Smooth muscle cell (in vitro differentiated cells): ENCODE results near the gene BPIFB6. TPM values are rescaled to one million over a fixed set of nuclear protein-coding genes. Genes with fewer than 3 reads are reported as not detected.

ENCODE experiments used
- DNase-seq: peaks from one replicate; lab custom pipeline; 2025; ENCODE audit not compliant: unreplicated experiment; lab: John Stamatoyannopoulos, UW
- H2AFZ ChIP-seq: fragments of 200-600 bp; sonication (generic); 2 replicates; pipeline ENCODE4 v1.6.0; 2016; ENCODE audit warnings: antibody characterized with exemption, low read depth, mild to moderate bottlenecking
- H3F3A ChIP-seq: fragments of 200-600 bp; sonication (generic); 2 replicates; pipeline ENCODE4 v1.6.0; 2017; ENCODE audit warnings: antibody characterized with exemption, low read depth
- H3K27ac ChIP-seq: fragments of 200-600 bp; sonication (generic); 2 replicates; pipeline ENCODE4 v1.5.1; 2016; ENCODE audit warnings: low read depth, mild to moderate bottlenecking
- H3K27me3 ChIP-seq: fragments of 200-600 bp; sonication (generic); 2 replicates; pipeline ENCODE4 v1.6.1; 2016; ENCODE audit warnings: low read depth, mild to moderate bottlenecking
- H3K36me3 ChIP-seq: fragments of 200-600 bp; sonication (generic); 2 replicates; pipeline ENCODE4 v1.5.1; 2016; ENCODE audit warnings: low read depth
- H3K4me1 ChIP-seq: fragments of 200-600 bp; sonication (generic); 2 replicates; pipeline ENCODE4 v1.5.1; 2016; ENCODE audit warnings: low read depth
- H3K4me2 ChIP-seq: fragments of 200-600 bp; sonication (generic); 2 replicates; pipeline ENCODE4 v1.6.0; 2016; ENCODE audit warnings: mild to moderate bottlenecking
- H3K4me3 ChIP-seq: fragments of 200-600 bp; sonication (generic); 2 replicates; pipeline ENCODE4 v1.5.1; 2016; ENCODE audit warnings: mild to moderate bottlenecking
- H3K79me2 ChIP-seq: fragments of 200-600 bp; sonication (generic); 2 replicates; pipeline ENCODE4 v1.6.0; 2016; ENCODE audit warnings: low read depth, mild to moderate bottlenecking
- H3K9ac ChIP-seq: fragments of 200-600 bp; sonication (generic); 2 replicates; pipeline ENCODE4 v1.6.0; 2016; ENCODE audit warnings: low read depth
- H3K9me3 ChIP-seq: fragments of 200-600 bp; sonication (generic); replicated peaks from 2 replicates; pipeline ENCODE4 v1.5.1; 2016; ENCODE audit warnings: low read depth
- H4K20me1 ChIP-seq: fragments of 200-600 bp; sonication (generic); 2 replicates; pipeline ENCODE4 v1.6.0; 2016; ENCODE audit warnings: low read depth
- WGBS: methylation state at CpG from one replicate; pipeline ENCODE4 v1.1.7; 2016; ENCODE audit warnings: low lambda C conversion rate; 5-methylcytosine and 5-hydroxymethylcytosine counted together
- polyA plus RNA-seq: library from polyadenylated mRNA; unstranded; fragments of >200 nt; fragmentation: Nextera tagmentation; extraction: Ambion mirVana; gene quantifications from 2 replicates; pipeline ENCODE4 v1.2.1, GENCODE V29; 2016
- total RNA-seq: library from RNA; depleted of rRNA; stranded (reverse); fragments of >200 nt; gene quantifications from 2 replicates; pipeline ENCODE4 v1.2.3, GENCODE V29; 2014
- TF ChIP-seq, protein P1 (sequence below): fragments of 200-600 bp; sonication (generic); IDR thresholded peaks from 2 replicates; pipeline ENCODE4 v1.5.1; 2017; ENCODE audit warnings: borderline replicate concordance, mild to moderate bottlenecking, antibody characterized with exemption; ENCODE audit not compliant: insufficient read depth, poor library complexity, severe bottlenecking

Gene BPIFB6
- total and polyA plus RNA-seq, 2 experiments from 2014 or later, result not detected

GRCh38 chr20:33064572-33065287 is 33.3 kb downstream of the BPIFB6 start:
- no peaks in the 10 kb centered on the region for H3K36me3 ChIP-seq
- H3K27me3 ChIP-seq, result peaks cover 4% of the 10 kb centered on the region
- no peak overlapping the region for H2AFZ ChIP-seq
- DNase-seq, result no peak
- H3K27ac ChIP-seq, result no peak overlapping the region
- no peaks in the 10 kb centered on the region for H3K79me2 ChIP-seq
- H3F3A ChIP-seq, result no peaks in the 10 kb centered on the region
- 96% methylated on average over 11 of the region's 11 CpGs for WGBS
- TF ChIP-seq, protein P1, sequence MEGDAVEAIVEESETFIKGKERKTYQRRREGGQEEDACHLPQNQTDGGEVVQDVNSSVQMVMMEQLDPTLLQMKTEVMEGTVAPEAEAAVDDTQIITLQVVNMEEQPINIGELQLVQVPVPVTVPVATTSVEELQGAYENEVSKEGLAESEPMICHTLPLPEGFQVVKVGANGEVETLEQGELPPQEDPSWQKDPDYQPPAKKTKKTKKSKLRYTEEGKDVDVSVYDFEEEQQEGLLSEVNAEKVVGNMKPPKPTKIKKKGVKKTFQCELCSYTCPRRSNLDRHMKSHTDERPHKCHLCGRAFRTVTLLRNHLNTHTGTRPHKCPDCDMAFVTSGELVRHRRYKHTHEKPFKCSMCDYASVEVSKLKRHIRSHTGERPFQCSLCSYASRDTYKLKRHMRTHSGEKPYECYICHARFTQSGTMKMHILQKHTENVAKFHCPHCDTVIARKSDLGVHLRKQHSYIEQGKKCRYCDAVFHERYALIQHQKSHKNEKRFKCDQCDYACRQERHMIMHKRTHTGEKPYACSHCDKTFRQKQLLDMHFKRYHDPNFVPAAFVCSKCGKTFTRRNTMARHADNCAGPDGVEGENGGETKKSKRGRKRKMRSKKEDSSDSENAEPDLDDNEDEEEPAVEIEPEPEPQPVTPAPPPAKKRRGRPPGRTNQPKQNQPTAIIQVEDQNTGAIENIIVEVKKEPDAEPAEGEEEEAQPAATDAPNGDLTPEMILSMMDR, result no peak
- no peak overlapping the region for H3K4me3 ChIP-seq
- H3K4me2 ChIP-seq, result no peak overlapping the region
- H3K9ac ChIP-seq, result no peak overlapping the region
- no peaks in the 10 kb centered on the region for H4K20me1 ChIP-seq
- H3K9me3 ChIP-seq, result no peaks in the 10 kb centered on the region
- no peaks in the 10 kb centered on the region for H3K4me1 ChIP-seq

- H4K20me1 ChIP-seq, result no peaks in the 10 kb centered on the region
- WGBS, result 88% methylated on average over 9 of the region's 9 CpGs
- H3K27ac ChIP-seq, result no peak overlapping the region
- H2AFZ ChIP-seq, result no peak overlapping the region
- H3K4me3 ChIP-seq, result no peak overlapping the region
- H3F3A ChIP-seq, result no peaks in the 10 kb centered on the region
- TF ChIP-seq, protein P1, result no peak
- no peaks in the 10 kb centered on the region for H3K4me1 ChIP-seq
- no peaks in the 10 kb centered on the region for H3K79me2 ChIP-seq
- no peaks in the 10 kb centered on the region for H3K9me3 ChIP-seq
- DNase-seq, result no peak
- H3K4me2 ChIP-seq, result no peak overlapping the region
- no peaks in the 10 kb centered on the region for H3K36me3 ChIP-seq
- H3K9ac ChIP-seq, result no peak overlapping the region
- peaks cover 5% of the 10 kb centered on the region for H3K27me3 ChIP-seq
These were observed 34.3 kb downstream of the BPIFB6 start for GRCh38 chr20:33065785-33066184.

GRCh38 chr20:33067806-33068205 is 36.4 kb downstream of the BPIFB6 start:
- Histone ChIP-seq H3K9ac (no peak overlapping the region), H3K27me3 (peaks cover 5% of the 10 kb centered on the region), H4K20me1 (no peaks in the 10 kb centered on the region), H3K4me3 (no peak overlapping the region), H3K4me2 (no peak overlapping the region), H3K36me3 (no peaks in the 10 kb centered on the region), H3K9me3 (no peaks in the 10 kb centered on the region), H3K27ac (no peak overlapping the region), H3K4me1 (no peaks in the 10 kb centered on the region), H2AFZ (no peak overlapping the region), H3K79me2 (no peaks in the 10 kb centered on the region), H3F3A (no peaks in the 10 kb centered on the region)
- 88% methylated on average over 3 of the region's 3 CpGs for WGBS
- TF ChIP-seq, protein P1, result no peak
- DNase-seq, result no peak
